IPS DF 19.7 (cell line): ENCODE results near the gene LRRK1.
"Not testable (repeated sequence)": the region's sequence is repeated elsewhere in the genome, so short reads cannot be mapped to it uniquely, and the experiment has no call there.

Experiments used
- DNase-seq: peaks from one replicate; pipeline ENCODE4 v3.0.0-alpha.2; 2013; ENCODE audit warnings: low read depth, low spot score

The LRRK1 gene

GRCh38 chr15:101092156-101092866 is 173.2 kb downstream of the LRRK1 start:
- DNase-seq = no peak

- DNase-seq = no peak
Measured at GRCh38 chr15:101092867-101093202, 173.7 kb downstream of the LRRK1 start.

GRCh38 chr15:101093958-101094357 is 174.8 kb downstream of the LRRK1 start:
- DNase-seq = no peak

- DNase-seq = not testable (repeated sequence)
Measured at GRCh38 chr15:101095796-101096406, 176.7 kb downstream of the LRRK1 start.

- no peak for DNase-seq
Measured at GRCh38 chr15:101097111-101097510, 178.0 kb downstream of the LRRK1 start.

GRCh38 chr15:101099183-101099582 is 180.0 kb downstream of the LRRK1 start:
- no peak for DNase-seq

- no peak for DNase-seq
Measured at GRCh38 chr15:101100118-101100517, 181.0 kb downstream of the LRRK1 start.

GRCh38 chr15:101100593-101101442 is 181.7 kb downstream of the LRRK1 start:
- DNase-seq = no peak

- no peak for DNase-seq
Measured at GRCh38 chr15:101101676-101102075, 182.5 kb downstream of the LRRK1 start.

- DNase-seq = no peak
Measured at GRCh38 chr15:101102746-101103145, 183.6 kb downstream of the LRRK1 start.

GRCh38 chr15:101103598-101103997 is 184.4 kb downstream of the LRRK1 start:
- no peak for DNase-seq

- DNase-seq = no peak
Measured at GRCh38 chr15:101104141-101104540, 185.0 kb downstream of the LRRK1 start.

GRCh38 chr15:101105059-101105891 is 186.1 kb downstream of the LRRK1 start:
- DNase-seq = no peak

GRCh38 chr15:101107101-101107500 is 187.9 kb downstream of the LRRK1 start:
- no peak for DNase-seq

GRCh38 chr15:101107625-101108460 is 188.7 kb downstream of the LRRK1 start:
- DNase-seq = no peak

GRCh38 chr15:101108461-101108775 is 189.3 kb downstream of the LRRK1 start:
- no peak for DNase-seq

GRCh38 chr15:101108791-101109190 is 189.6 kb downstream of the LRRK1 start:
- DNase-seq = no peak

- DNase-seq = no peak
Measured at GRCh38 chr15:101110681-101111569, 191.8 kb downstream of the LRRK1 start.

- DNase-seq = no peak
Measured at GRCh38 chr15:101111570-101112262, 192.6 kb downstream of the LRRK1 start.
